SU-DHL-6 (cell line): ENCODE data around the gene GPAM.

ENCODE experiments used
- EZH2phosphoT487 ChIP-seq: fragments of 200-600 bp; sonication (generic), shearing (Covaris generic); conservative IDR thresholded peaks from 2 replicates; pipeline ENCODE4 v1.6.1; 2018; ENCODE audit warnings: mild to moderate bottlenecking, antibody characterized with exemption, low read length, moderate library complexity, mixed read lengths
- TF ChIP-seq, protein P1 (sequence below): fragments of 200-600 bp; sonication (generic); IDR thresholded peaks from one replicate; pipeline ENCODE4 v1.5.1; 2017; ENCODE audit warnings: antibody characterized with exemption, mild to moderate bottlenecking, low read length, moderate library complexity; ENCODE audit not compliant: insufficient read depth, poor library complexity, severe bottlenecking

DNA sequence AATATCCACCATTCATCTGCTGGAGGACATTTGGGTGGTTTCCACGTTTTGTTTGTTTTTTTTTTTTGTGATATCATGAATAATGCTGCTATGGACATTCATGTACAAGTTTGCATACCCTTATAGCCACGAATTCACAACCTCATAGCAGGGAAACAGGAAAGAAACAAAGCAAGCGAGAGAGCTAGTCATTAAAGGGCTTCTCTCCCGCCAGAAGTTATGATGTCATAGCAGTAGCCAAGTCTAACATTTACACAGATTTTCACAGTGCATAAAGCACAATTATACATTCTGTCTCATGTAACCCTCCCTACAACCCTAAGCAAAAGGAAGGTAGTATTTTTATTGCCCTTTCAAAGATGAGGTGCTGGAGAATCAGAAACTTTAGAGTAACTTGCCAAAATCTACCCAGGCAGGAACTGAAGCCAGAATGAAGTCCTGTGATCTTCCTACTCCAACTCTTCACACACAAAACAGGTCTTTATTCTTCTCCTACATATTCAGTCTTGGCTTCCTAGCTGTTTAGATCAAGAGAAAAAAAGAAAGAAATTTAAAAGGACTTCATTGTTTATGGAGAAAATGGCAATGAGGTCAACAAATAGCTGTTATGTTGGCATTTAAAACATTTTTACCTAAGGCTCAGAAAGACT is 33.9 kb upstream of the GPAM start:
- TF ChIP-seq, protein P1, sequence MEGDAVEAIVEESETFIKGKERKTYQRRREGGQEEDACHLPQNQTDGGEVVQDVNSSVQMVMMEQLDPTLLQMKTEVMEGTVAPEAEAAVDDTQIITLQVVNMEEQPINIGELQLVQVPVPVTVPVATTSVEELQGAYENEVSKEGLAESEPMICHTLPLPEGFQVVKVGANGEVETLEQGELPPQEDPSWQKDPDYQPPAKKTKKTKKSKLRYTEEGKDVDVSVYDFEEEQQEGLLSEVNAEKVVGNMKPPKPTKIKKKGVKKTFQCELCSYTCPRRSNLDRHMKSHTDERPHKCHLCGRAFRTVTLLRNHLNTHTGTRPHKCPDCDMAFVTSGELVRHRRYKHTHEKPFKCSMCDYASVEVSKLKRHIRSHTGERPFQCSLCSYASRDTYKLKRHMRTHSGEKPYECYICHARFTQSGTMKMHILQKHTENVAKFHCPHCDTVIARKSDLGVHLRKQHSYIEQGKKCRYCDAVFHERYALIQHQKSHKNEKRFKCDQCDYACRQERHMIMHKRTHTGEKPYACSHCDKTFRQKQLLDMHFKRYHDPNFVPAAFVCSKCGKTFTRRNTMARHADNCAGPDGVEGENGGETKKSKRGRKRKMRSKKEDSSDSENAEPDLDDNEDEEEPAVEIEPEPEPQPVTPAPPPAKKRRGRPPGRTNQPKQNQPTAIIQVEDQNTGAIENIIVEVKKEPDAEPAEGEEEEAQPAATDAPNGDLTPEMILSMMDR: no peak
- TF ChIP-seq EZH2phosphoT487: no peak
